ENCODE data around the gene MOB3B. TPM values are rescaled to one million over a fixed set of nuclear protein-coding genes. Genes with fewer than 3 reads are reported as not detected.

MOB3B gene
- total RNA-seq, 2 experiments from 2014 or later = 0.25 to 0.30 TPM

DNA sequence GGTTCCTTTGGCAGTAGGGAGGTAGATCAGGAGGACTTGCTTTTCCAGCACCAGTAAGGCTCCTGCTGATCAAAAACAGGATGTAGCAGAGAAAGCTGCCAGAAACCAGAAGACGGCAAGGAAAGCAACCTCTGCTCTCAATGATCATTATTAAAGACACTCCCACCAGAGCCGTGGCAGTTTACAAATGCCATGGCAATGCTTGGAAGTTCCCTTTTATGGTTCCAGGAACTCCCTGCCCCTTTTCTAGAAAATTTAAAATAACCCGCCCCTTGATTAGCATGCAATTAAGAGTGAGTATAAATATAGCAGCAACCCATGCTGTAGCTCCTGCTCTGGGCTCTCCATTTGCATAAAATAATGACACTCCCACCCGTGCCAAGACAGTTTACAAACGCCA lies 248.8 kb downstream of the MOB3B start:
- no peaks in the 10 kb centered on the region for H3K9me3 ChIP-seq (ENCODE audit: control insufficient read depth in 1 of 2, insufficient read depth in 1 of 2, low read length in 2 of 2)
- TF ChIP-seq, protein P1, sequence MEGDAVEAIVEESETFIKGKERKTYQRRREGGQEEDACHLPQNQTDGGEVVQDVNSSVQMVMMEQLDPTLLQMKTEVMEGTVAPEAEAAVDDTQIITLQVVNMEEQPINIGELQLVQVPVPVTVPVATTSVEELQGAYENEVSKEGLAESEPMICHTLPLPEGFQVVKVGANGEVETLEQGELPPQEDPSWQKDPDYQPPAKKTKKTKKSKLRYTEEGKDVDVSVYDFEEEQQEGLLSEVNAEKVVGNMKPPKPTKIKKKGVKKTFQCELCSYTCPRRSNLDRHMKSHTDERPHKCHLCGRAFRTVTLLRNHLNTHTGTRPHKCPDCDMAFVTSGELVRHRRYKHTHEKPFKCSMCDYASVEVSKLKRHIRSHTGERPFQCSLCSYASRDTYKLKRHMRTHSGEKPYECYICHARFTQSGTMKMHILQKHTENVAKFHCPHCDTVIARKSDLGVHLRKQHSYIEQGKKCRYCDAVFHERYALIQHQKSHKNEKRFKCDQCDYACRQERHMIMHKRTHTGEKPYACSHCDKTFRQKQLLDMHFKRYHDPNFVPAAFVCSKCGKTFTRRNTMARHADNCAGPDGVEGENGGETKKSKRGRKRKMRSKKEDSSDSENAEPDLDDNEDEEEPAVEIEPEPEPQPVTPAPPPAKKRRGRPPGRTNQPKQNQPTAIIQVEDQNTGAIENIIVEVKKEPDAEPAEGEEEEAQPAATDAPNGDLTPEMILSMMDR (IDR thresholded peaks at IDR 0.05) = no peak
- H3K27me3 Mint-ChIP-seq = peaks cover 8% of the 10 kb centered on the region
- no peak overlapping the region for H3K27ac ChIP-seq (ENCODE audit: low read depth in 1 of 2, low read length in 2 of 2)
- no peak for ATAC-seq (ENCODE audit: poor library complexity)
- H3K4me1 ChIP-seq (ENCODE audit: insufficient read depth, low read length) = no peaks in the 10 kb centered on the region
- ChIA-PET POLR2A (no interaction called here), CTCF (no interaction called here)
- H3K4me3 Mint-ChIP-seq = no peak overlapping the region
- H3K4me3 ChIP-seq (ENCODE audit: low read length) = no peak overlapping the region
- H3K36me3 ChIP-seq (ENCODE audit: insufficient read depth, low read length) = no peaks in the 10 kb centered on the region
- H3K9me3 Mint-ChIP-seq = no peaks in the 10 kb centered on the region
- H3K36me3 Mint-ChIP-seq (ENCODE audit: low read depth) = no peaks in the 10 kb centered on the region
- intact Hi-C loops (cut with DNase I, micrococcal nuclease) = no loop called here
- H3K27ac Mint-ChIP-seq = no peak overlapping the region
- H3K4me1 Mint-ChIP-seq (ENCODE audit: low read depth) = no peaks in the 10 kb centered on the region
- no peaks in the 10 kb centered on the region for H3K27me3 ChIP-seq (ENCODE audit: control insufficient read depth in 1 of 2, insufficient read depth in 2 of 2, low read length in 2 of 2)
- no peak for DNase-seq

DNA sequence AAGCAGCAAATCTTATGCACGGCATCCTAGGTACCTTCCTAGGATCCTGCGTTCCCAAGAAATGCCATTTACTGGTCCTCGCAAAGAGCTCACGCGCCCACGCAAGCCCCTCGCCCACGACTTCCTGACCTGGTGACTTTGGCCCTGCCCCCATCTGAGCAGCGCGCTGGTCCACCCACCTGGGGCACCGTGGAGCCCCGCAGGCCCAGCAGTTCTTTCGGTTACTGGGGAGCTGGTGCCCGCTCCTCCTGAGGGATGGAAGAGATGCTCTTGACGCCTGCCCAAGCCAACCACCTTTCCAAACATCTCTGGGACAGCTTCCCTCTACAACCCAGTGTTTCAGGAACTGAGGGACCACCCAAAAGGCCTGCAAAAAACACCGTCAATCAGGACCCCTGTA lies 249.4 kb downstream of the MOB3B start:
- TF ChIP-seq, protein P1 (IDR thresholded peaks at IDR 0.05) = no peak
- Mint-ChIP-seq H3K4me3 (no peak overlapping the region), H3K27me3 (peaks cover 8% of the 10 kb centered on the region), H3K27ac (no peak overlapping the region), H3K36me3 (ENCODE audit: low read depth) (no peaks in the 10 kb centered on the region), H3K4me1 (ENCODE audit: low read depth) (no peaks in the 10 kb centered on the region), H3K9me3 (no peaks in the 10 kb centered on the region)
- H3K27ac ChIP-seq (ENCODE audit: low read depth in 1 of 2, low read length in 2 of 2) = no peak overlapping the region
- intact Hi-C loops (cut with DNase I, micrococcal nuclease) = no loop called here
- no peak overlapping the region for H3K4me3 ChIP-seq (ENCODE audit: low read length)
- no peak for ATAC-seq (ENCODE audit: poor library complexity)
- no peaks in the 10 kb centered on the region for H3K9me3 ChIP-seq (ENCODE audit: control insufficient read depth in 1 of 2, insufficient read depth in 1 of 2, low read length in 2 of 2)
- no peaks in the 10 kb centered on the region for H3K27me3 ChIP-seq (ENCODE audit: control insufficient read depth in 1 of 2, insufficient read depth in 2 of 2, low read length in 2 of 2)
- DNase-seq = no peak
- no peaks in the 10 kb centered on the region for H3K36me3 ChIP-seq (ENCODE audit: insufficient read depth, low read length)
- ChIA-PET CTCF (interaction anchor here (1.1 kb wide), 1 partner anchor 16 kb away, joined by 3 read pairs; no protein-coding TSS in a partner anchor), POLR2A (no interaction called here)
- H3K4me1 ChIP-seq (ENCODE audit: insufficient read depth, low read length) = no peaks in the 10 kb centered on the region

DNA sequence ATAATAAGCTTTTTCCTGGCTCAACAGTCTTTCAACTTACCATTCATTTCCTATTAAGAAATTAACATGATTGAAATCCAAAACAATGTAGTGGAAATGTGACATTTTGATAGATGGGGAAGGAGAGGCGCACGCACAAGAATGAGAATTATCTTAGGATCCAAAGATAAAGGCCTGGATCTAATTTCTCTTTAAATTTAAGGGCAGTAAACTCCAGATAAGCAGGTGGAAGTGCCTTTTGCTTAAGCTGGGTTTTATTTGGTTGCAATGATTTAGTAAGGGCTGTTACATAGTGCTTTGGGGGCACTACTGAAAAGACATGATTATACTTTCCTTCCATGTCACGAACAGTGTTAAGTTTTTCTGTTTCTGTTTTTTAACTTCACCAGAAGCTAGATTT lies 250.0 kb downstream of the MOB3B start:
- Mint-ChIP-seq H3K27me3 (peaks cover 5% of the 10 kb centered on the region), H3K9me3 (no peaks in the 10 kb centered on the region), H3K4me1 (ENCODE audit: low read depth) (no peaks in the 10 kb centered on the region), H3K4me3 (no peak overlapping the region), H3K27ac (no peak overlapping the region), H3K36me3 (ENCODE audit: low read depth) (no peaks in the 10 kb centered on the region)
- Histone ChIP-seq H3K27me3 (ENCODE audit: control insufficient read depth in 1 of 2, insufficient read depth in 2 of 2, low read length in 2 of 2) (no peaks in the 10 kb centered on the region), H3K27ac (ENCODE audit: low read depth in 1 of 2, low read length in 2 of 2) (no peak overlapping the region), H3K9me3 (ENCODE audit: control insufficient read depth in 1 of 2, insufficient read depth in 1 of 2, low read length in 2 of 2) (no peaks in the 10 kb centered on the region), H3K36me3 (ENCODE audit: insufficient read depth, low read length) (no peaks in the 10 kb centered on the region), H3K4me1 (ENCODE audit: insufficient read depth, low read length) (no peaks in the 10 kb centered on the region), H3K4me3 (ENCODE audit: low read length) (no peak overlapping the region)
- TF ChIP-seq, protein P1 (IDR thresholded peaks at IDR 0.05) = no peak
- DNase-seq (no peak), ATAC-seq (ENCODE audit: poor library complexity) (no peak)
- intact Hi-C loops (cut with DNase I, micrococcal nuclease) = no loop called here
- CTCF ChIA-PET = interaction anchor here (1.1 kb wide), 1 partner anchor 15 kb away, joined by 3 read pairs; no protein-coding TSS in a partner anchor
- POLR2A ChIA-PET = no interaction called here
